Peyer's patch (tissue), 4 donors: ENCODE measurements around the gene CLEC20A. TPM values are rescaled to one million over a fixed set of nuclear protein-coding genes. Genes with fewer than 3 reads are reported as not detected.

ENCODE experiments used
- DNase-seq, 3 donors: peaks; one replicate each; pipeline ENCODE4 v3.0.0-alpha.2; 2017 to 2019
- H3K27ac ChIP-seq, 4 donors: fragments of 200-600 bp; sonication (generic); one replicate each; pipeline ENCODE4 v1.5.1; 2016 to 2019
- H3K27me3 ChIP-seq, 2 donors: fragments of 200-600 bp; sonication (generic); one replicate each; pipeline ENCODE4 v1.5.1; 2019
- H3K36me3 ChIP-seq, 3 donors: fragments of 200-600 bp; sonication (generic); one replicate each; pipeline ENCODE4 v1.5.1; 2016 to 2019
- H3K4me1 ChIP-seq, 4 donors: fragments of 200-600 bp; sonication (generic); one replicate each; pipeline ENCODE4 v1.5.1; 2016 to 2019
- H3K4me3 ChIP-seq, 4 donors: fragments of 200-600 bp; sonication (generic); 1 replicate in 3 of 4; 2 replicates in 1 of 4; pipeline ENCODE4 v1.5.1; 2016 to 2019; ENCODE audit warnings: mild to moderate bottlenecking in 1 of 4
- H3K9me3 ChIP-seq, 4 donors: fragments of 200-600 bp; sonication (generic); one replicate each; pipeline ENCODE4 v1.5.1; 2016 to 2019; ENCODE audit warnings: mild to moderate bottlenecking in 1 of 4
- CTCF ChIP-seq, 6 experiments: fragments of 450-650 bp in 4 of 6; fragments of 200-600 bp in 2 of 6; sonication (generic) in 1 of 6; IDR thresholded peaks; one replicate each; pipeline ENCODE4 v1.5.1; 2017 to 2019; ENCODE audit warnings: antibody characterized with exemption in 6 of 6, mild to moderate bottlenecking in 3 of 6, moderate library complexity in 1 of 6
- POLR2A ChIP-seq, 2 donors: fragments of 450-650 bp; IDR thresholded peaks; one replicate each; pipeline ENCODE4 v1.5.1; 2017; ENCODE audit warnings: antibody characterized with exemption in 2 of 2, mild to moderate bottlenecking in 2 of 2, moderate library complexity in 2 of 2
- total RNA-seq, 4 donors: library from RNA; depleted of rRNA; stranded (reverse); fragments of >200 nt; gene quantifications; one replicate each; pipeline ENCODE4 v1.1.0, GENCODE V29; 2016

Gene CLEC20A
- total RNA-seq, 4 donors from 2014 or later, result not detected

- H3K27me3 ChIP-seq, result no peaks in the 10 kb centered on the region
- H3K4me3 ChIP-seq, result no peak overlapping the region
- peaks cover 0 to 19% (median 0%) of the 10 kb centered on the region in 3 donors for H3K36me3 ChIP-seq
- no peaks in the 10 kb centered on the region for H3K9me3 ChIP-seq
- DNase-seq, result no peak
- H3K27ac ChIP-seq, result no peak overlapping the region
- no peaks in the 10 kb centered on the region for H3K4me1 ChIP-seq
- TF ChIP-seq CTCF (IDR thresholded peaks at IDR 0.05) (no peak), POLR2A (IDR thresholded peaks at IDR 0.05) (no peak)
These were observed 38.6 kb downstream of the CLEC20A start for GRCh38 chr1:178458203-178458602.

- Histone ChIP-seq H3K36me3 (peaks cover 0 to 20% (median 0%) of the 10 kb centered on the region in 3 donors), H3K9me3 (no peaks in the 10 kb centered on the region), H3K27me3 (no peaks in the 10 kb centered on the region), H3K4me1 (no peaks in the 10 kb centered on the region), H3K4me3 (no peak overlapping the region), H3K27ac (no peak overlapping the region)
- TF ChIP-seq POLR2A (IDR thresholded peaks at IDR 0.05) (no peak), CTCF (IDR thresholded peaks at IDR 0.05) (no peak)
- DNase-seq, result no peak
These were observed 39.1 kb downstream of the CLEC20A start for GRCh38 chr1:178457651-178458050.

- Histone ChIP-seq H3K4me3 (no peak overlapping the region), H3K9me3 (no peaks in the 10 kb centered on the region), H3K36me3 (peaks cover 0 to 28% (median 0%) of the 10 kb centered on the region in 3 donors), H3K4me1 (no peaks in the 10 kb centered on the region), H3K27me3 (no peaks in the 10 kb centered on the region), H3K27ac (no peak overlapping the region)
- TF ChIP-seq CTCF (IDR thresholded peaks at IDR 0.05), result no peak
- no peak for TF ChIP-seq POLR2A (IDR thresholded peaks at IDR 0.05)
- no peak for DNase-seq
These were observed 40.3 kb downstream of the CLEC20A start for GRCh38 chr1:178456472-178456871.

- Histone ChIP-seq H3K4me1 (no peaks in the 10 kb centered on the region), H3K9me3 (no peaks in the 10 kb centered on the region), H3K27me3 (no peaks in the 10 kb centered on the region), H3K27ac (no peak overlapping the region), H3K36me3 (peaks cover 0 to 8% (median 0%) of the 10 kb centered on the region in 3 donors), H3K4me3 (no peak overlapping the region)
- DNase-seq, result no peak
- no peak for TF ChIP-seq POLR2A (IDR thresholded peaks at IDR 0.05)
- no peak for TF ChIP-seq CTCF (IDR thresholded peaks at IDR 0.05)
These were observed 44.8 kb downstream of the CLEC20A start for GRCh38 chr1:178452013-178452412.

GRCh38 chr1:178451529-178451928 lies 45.2 kb downstream of the CLEC20A start:
- Histone ChIP-seq H3K27ac (no peak overlapping the region), H3K36me3 (peaks cover 0 to 8% (median 0%) of the 10 kb centered on the region in 3 donors), H3K4me1 (no peaks in the 10 kb centered on the region), H3K27me3 (no peaks in the 10 kb centered on the region), H3K9me3 (no peaks in the 10 kb centered on the region), H3K4me3 (no peak overlapping the region)
- TF ChIP-seq CTCF (IDR thresholded peaks at IDR 0.05), result no peak
- DNase-seq, result no peak

GRCh38 chr1:178450871-178451270 lies 45.9 kb downstream of the CLEC20A start:
- no peaks in the 10 kb centered on the region for H3K4me1 ChIP-seq
- TF ChIP-seq POLR2A (IDR thresholded peaks at IDR 0.05) (no peak), CTCF (IDR thresholded peaks at IDR 0.05) (no peak)
- no peak for DNase-seq
- no peaks in the 10 kb centered on the region for H3K9me3 ChIP-seq
- H3K36me3 ChIP-seq, result peaks cover 0 to 8% (median 0%) of the 10 kb centered on the region in 3 donors
- H3K27me3 ChIP-seq, result no peaks in the 10 kb centered on the region
- H3K27ac ChIP-seq, result no peak overlapping the region
- no peak overlapping the region for H3K4me3 ChIP-seq
